Daoy (cell line): ENCODE measurements around the gene PELI2. TPM values are rescaled to one million over a fixed set of nuclear protein-coding genes. Genes with fewer than 3 reads are reported as not detected.
A peak's percentile ranks its signal among the peaks of the same experiment; 100 is the strongest.

ENCODE experiments used
- DNase-seq: peaks from one replicate; pipeline ENCODE4 v3.0.0-alpha.2; 2015; ENCODE audit warnings: low read depth
- total RNA-seq: library from RNA; depleted of rRNA; stranded (reverse); fragments of >200 nt; shearing (Covaris generic); gene quantifications from 2 replicates; pipeline ENCODE4 v1.2.3, GENCODE V29; 2014

Gene PELI2
- total RNA-seq, 1 experiment from 2014 or later, result 7.1 TPM

DNA sequence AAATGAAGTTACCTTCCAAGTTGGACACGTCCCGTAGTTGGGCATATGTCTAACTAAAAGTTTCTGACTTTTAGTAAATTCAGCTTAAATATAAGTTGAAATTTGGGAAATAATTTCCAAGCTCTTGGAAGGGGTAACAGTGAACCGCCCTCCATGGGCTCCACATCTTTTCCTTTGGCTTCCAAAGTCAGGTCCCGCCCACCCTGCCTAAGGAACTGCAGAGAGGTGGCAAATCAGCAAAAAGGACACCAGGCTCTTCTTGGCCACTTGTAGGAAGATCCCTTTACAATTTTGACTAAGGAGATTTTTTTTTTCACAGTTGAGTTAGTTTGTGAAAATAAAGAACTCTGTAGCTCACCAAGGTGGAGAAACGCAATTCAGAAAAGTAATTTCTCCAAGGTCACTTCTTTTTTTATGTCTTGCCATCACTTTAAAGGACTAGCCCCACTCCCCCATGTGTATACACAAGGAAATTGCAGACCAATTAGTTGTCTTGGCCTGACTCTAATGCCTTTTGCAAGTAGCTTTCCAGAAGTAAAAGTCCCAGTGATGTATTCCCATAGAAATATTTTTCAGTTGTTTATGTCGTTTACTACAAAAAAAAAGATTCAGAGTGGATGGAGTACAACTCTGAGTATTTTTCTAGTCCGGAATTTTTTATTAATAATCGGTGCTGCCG, 181.2 kb downstream of the PELI2 start:
- DNase-seq, result no peak

DNA sequence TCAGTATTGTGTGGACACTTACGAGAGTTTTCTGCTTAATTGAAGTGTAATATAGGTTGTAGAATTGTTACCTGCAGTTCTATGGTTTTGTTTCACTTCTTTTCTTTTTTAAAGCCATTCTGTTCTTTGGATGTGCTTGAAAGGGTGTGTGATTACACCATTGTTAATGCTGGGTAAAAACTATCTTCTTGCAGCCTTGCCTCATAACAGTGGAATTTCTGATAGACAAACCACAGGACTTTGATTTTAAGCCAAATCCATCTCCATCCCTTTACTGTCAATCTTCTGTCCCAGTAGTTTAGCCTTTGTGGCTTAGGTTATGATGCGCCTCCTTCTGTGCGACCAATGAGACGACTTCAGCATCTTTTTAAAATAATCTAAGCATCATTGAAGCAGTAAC, 182.3 kb downstream of the PELI2 start:
- peak; percentile 20 for DNase-seq

DNA sequence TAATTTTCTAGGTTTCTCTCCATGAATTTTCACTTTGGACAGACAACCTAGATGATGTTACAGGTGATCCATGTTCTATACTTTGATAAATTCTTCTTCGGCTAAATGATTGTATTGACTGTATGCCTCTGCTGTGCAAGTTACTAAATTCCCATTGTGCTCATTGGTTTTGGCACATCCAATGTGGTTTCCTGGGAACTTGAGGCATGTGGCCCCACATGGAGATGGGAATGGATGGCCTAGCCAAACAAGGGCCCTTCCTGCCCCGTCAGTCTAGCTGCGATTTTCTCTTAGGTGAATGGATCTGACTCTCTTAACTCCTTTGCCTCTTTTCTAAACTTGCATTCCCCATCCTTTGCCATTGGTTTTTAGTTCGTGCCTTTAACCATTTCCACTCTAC, 186.2 kb downstream of the PELI2 start:
- peak; percentile 34 for DNase-seq

DNA sequence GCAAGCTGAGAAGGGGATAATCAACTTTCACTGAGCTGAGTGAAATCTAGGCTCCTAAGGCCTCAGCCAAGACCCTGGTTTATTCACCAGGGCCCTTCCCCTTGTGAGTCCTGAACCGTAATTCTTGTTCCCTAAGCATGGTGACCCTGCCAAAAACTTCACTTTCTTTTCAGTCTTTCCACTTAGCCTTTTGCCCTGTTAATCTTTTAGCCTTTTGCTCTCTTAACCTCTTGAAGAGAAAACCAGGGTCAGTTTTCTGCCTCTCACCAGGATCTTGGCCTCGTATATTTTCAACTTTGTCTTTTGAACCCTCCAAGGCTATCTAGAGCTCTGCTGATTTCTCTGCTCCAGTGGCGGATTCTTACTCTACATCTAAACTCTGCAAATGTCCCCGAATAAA, 191.0 kb downstream of the PELI2 start:
- no peak for DNase-seq

DNA sequence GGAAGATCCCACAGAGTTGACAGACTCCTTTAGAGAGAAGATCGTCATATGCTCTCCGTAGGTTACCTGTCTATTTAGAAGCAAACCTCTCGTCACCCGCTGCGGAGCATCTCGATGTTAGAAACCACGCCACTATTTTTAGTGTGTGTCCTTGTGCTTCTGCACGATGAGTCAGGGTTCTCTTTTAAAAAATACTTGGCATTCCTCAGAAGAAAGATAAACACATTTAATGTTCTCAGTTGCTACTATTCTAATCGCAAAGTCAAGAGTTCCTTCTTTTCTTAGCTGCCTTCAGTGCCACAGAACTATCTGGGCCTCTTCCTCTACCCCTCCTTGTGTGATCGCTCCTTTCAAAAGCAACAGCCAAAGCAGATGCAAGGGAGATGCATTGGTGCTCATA, 192.4 kb downstream of the PELI2 start:
- no peak for DNase-seq

DNA sequence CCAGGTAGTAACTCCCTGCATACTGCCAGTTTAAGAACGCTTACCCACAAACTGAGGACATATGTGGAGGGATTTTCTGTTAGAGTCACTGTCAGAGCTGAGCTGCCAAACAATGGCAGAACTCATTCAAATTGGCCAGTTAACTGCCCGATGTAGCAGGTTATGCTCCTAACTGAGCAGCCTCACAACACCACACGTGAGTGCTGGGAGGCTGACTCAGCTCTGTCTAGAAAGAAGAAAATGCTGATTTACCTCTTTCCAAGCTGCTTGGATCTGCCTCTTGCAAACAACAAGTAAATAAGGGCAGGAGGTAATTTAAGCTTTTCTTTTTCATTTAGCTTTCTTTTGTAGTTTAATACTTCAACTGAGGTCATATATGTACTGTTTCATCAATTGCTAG, 195.6 kb downstream of the PELI2 start:
- DNase-seq, result no peak

DNA sequence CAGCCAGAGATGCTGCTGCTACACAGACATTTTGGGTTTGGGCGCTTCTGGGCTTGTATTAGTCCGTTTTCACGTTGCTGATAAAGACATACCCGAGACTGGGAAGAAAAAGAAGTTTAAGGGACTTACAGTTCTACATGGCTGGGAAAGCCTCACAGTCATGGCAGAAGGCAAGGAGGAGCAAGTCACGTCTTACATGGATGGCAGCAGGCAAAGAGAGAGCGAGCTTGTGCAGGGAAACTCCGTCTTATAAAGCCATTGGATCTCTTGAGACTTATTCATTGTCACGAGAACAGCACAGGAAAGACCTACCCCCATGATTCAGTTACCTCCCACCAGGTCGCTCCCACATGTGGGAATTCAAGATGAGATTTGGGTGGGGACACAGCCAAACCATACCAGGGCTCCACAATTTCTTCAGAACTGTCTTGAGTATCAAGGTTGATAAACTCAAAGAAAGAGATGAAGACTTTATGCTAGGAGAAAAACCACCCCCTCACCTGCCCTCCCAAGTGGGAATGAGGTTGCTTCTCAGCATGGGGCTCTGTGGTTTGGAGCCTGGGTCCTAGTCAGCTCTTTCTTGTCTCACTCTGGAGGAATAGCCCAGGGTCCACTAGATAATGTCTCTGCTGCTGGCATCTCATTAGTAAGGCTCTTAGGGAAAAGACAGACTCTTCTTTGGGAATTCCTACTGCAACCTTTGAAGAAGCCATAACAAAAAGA, 200.3 kb downstream of the PELI2 start:
- DNase-seq, result no peak

DNA sequence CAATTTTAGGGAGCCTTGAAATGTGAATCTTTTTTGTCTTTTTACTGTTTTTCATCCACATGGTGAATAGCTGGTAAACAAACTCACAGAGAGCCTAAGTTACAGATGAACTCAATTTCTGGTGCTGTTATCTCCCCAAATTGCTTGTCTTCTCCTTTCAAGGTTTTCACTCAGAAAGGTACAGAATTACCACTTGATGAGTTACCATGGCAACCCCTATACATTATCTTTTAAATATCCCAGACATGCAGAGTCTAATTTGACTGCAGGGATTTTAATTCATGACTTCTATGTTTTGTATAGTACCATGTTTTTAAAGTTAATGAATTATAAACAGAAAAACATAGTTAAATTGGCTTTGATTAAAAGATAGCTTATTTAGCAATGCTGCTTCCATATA, 203.7 kb downstream of the PELI2 start:
- DNase-seq, result no peak

DNA sequence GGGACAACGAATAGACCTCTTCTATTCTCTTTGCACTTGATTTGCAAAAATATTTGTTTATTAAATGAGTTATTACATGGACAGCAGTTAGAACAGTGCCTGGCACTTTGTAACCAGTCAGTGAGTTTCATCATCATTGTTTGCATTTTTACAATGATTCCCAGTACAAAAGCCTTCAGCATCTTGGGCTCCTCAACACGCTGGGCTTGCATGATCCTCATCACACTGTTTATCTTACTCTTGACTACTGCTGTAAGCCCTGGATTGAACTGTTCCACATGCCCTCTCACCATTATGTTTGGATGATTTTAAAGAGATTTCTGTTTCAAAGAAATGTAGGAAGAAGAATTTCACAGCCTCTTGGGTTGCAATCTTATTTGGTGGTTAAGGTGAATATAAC, 204.3 kb downstream of the PELI2 start:
- no peak for DNase-seq

DNA sequence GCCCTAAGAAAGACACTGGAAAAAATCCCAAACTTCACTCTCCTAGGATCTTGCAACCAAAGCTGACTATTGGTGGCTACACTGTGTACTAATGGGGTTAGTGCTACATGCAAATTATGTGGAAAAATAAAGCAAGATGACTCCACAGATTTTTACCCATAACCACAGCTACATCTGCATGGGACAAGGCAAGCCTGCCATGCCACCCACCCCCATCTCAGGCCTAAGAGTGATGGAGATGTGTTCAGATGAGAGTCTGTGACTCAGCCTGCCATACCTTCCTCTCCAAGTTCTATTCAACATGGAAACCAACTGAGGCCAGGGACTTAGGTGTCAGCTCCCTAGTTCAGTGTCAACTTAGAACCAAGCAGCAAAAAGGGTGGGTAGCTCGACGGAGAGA, 206.2 kb downstream of the PELI2 start:
- DNase-seq, result no peak

DNA sequence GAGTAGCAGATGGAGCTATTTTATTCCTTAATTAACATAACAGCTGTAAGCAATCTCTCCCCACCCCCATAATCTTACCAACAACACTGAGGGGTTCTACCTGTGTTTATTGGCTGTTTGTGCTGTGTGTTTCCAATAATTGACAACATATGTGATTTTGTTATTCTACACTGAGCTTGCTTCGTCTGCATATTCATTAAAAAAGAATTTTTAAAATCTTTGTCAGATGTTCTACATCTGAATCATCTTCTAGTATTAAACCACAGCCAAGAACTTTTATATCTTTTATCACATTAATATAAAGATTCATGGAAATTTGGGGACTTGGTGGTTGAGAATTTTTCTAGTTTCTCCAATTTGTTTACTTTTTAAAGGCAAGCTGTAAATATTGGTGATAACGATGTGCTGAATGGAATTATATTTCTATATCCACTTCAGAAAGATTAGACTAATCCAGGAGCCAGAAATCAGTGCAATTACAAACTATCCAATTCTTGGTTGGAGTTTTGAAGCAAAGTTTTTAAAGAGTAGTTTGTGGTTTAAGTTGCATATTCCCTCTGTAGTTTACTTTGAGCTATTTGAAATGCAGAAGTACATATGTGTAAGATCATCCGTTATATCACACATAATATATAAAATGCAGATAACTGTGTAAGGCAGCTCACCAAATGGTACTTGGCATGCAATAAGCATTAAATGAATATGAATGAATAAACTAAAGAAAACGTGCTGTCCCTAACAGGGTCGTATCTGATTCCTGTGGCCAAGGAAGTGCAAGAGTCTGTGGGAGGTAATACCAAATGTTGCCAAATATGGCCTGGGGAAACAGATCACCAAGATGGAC, 206.9 kb downstream of the PELI2 start:
- no peak for DNase-seq

DNA sequence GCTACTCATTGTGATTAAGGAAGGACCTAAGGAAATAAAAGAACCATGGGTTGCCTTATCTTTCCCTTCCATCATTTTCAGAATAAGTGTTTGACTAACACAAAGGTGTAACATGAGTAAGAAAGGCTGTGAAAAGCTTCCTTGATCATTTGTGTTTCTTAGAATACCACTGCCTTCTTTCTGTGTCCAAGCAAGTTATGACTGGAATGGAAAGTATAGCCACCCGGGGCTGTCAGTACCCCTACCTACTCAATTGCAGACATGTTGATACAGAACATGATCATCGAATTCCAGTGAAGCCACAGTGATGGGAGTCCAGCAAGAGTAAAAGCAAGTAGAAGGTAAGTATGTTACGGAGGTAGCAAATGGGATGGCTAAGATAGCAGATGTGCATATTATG, 209.8 kb downstream of the PELI2 start:
- no peak for DNase-seq

DNA sequence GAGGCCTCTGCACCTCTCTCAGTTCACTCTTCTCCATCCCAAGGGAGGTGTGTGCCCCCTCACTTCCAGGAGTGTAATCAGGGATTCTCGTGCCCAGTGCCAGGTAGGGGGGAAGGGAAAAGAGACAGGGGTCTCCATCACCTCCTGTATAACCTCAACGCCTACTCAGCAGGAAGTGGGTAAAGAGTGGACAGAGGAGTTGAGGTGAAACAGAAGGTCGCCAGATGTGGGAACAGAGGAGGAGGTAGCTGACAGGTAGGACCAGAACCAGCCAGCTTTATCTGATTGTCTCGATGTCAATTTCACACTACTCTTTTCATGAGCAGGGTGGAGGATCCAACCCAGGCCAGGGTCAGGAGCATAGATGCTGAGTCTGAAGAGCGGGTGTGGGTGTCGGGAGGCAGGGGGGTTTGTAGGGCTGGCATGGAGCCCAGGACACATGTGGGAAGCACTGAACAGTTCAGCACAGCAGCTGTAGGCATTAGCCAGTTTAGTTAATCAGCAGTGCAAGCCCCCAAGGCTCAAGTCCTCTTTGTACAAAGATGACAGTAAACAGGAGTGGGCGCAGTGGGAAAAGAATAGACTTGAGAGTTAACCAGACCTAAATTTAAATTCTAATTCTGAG, 213.5 kb downstream of the PELI2 start:
- no peak for DNase-seq

DNA sequence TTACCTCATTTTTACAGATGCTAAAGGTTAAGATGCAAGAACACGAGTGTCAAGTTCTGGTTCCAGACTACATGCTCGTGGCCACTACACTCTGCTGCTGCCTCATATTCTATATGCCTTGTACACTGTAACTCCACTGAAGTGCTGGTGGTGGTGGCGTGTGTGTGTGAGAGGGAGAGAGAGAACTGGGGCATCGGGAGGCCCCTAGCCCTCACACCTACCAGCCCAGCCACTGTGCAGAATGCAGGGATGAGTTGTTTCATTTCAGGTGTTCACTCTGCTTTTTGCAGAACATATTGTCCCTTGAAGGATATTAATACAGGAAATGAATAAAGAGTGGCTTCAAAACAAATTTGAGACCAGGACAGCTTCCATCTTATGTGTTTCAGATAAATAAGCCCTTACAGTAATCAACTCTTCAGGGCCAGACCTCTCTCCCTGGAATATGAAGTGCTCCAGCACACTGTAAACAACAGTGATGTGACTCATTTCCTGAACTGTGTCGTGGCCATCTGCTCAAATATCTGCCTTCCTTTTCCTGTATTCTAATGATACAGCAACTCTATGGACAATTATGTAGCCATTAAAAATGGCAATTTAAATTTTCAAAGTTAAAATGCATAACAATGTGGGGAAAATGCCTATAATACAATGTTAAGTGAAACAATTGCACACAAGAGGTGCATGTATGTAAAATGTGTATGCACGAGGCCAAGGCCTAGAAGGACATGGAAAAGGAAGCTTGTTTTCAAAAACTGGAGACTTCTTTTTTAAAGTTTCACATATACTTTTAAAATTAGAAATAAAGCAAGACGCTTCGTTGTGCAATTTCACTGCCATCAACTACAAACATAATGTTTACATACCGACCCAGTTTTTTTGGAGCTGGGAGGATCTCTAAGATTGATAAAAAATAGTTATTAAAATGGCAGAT, 215.4 kb downstream of the PELI2 start:
- peak; percentile 78 for DNase-seq

DNA sequence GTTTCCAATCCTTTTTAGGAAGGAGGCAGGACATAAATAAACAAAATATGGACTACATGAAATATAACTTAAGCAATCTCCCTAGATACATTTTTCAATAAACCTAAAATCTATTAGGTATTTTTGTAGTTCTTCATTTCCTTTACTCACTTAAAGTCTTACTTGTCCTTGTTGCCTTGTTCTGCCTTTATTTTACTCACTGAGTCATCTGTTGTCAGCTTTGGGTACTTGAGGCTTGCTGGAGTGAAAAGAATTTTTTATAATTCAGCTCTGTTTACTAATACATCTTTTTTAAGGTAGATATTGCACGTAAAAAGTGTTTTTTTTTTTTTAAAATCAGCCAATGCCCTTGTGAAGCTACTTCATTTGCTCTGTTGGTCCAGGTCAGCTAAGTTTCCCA, 216.2 kb downstream of the PELI2 start:
- DNase-seq, result no peak

DNA sequence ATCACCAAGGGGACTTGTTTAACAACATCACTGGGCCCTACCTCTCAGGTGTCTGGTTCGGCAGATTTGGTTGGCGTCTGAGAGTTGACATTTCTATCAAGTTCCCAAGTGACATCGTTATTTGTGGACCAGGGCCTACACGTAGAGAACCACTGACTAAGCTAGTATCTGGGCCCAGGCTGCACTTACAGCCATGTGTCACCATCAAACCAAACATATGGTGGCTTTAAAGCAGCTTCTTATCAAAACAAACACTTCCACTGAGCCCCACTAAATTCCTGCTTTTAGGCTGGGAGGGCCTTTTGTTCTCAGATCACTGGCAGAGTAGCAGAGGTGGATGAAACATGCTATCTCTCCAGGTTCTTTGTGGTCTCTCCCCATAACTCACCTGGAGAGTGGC, 220.5 kb downstream of the PELI2 start:
- no peak for DNase-seq

DNA sequence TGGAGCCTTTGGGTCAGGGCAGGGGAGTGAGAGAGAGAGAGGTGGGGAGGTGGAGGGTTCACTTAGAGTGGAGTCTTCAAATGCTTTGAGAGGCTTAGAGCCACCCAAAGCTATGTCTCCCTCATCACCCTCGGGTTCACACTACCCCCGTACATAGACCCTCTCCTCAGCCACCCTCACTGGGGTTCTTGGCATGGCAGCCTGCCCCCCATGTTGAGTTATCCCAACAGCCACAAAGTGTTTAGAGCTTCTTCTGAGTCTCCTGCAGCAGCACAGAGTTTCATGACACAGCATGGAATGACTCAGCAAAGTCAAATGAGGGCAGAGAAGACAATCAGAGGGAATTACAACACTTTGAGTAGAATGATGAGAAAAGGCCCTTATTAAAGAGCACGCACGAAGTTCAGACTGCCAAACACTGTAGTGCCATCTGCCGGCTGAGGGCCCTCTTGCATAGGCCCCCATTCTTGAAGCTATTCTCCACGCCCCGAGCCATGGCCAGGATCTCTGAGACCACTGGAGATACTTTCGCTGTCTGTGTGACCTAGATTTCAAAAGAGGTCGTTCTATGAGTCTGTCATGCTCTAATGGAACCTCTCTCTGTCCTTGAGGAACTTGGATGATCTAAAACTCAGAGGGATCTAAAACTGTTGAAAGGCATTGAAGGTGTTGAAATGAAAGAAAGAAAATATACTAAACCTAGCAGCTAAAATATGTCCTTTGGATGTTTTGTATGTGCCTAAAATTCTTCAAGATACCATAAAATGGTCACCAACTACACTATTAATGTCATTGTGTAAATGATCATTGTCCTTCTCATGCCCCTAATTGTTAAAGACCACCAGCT, 221.9 kb downstream of the PELI2 start:
- DNase-seq, result peak; percentile 83

DNA sequence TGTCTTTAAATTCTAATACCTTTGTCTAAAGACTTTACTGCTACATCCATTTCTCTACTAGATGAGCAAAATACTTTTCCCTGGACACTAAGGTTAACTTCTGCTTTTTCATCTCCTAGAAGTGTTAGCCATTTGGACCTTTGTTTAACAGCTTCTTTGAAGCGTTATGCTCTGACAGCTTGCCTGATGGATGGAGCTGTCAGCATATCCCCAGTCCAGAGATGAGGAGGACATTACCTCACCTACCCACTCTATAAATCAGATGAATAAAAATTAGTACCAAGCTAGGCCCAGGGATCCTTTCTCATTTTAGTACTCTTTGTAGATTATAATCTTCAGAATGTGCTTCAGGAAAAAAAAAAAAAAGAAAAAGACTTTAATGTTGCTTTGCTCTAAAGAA, 222.7 kb downstream of the PELI2 start:
- no peak for DNase-seq

DNA sequence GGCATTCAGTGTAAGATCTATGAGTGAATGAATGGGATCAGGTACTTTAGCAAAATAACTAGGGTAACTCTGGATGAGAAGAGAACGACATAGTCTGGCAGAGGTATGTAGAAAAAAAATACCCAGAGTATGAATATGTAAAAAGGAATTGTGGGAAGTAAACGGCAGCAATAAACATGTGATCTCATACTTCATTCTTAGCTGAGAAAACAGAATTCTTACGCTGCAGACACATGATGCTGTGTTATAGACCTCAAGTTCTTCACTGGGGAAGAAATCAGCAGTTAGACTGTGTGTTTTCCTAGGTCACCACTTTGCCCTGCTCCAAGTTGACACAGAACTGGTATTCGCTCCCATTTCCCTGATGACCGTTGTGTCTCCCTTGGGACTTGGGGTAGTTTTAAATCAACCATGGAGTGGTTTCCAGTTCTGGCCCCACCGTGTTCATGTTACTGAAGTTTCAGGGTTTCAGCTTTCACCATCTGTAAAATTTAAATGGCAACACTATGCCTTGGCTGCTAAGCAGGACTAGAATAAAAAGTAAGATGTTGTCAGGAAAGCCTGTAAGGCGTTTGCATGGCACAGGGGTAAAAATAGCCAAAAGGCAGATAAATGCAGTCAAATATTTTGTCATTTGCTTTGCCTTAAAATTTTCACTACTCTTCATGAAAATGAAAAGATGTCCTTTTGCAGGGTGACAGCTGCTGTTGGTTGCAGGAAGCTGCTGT, 223.7 kb downstream of the PELI2 start:
- DNase-seq, result no peak
